Stimulated activated CD4-positive, alpha-beta T cell treated with anti-CD3 and anti-CD28 coated beads, Interleukin-4, amount 100 ng/mL, for 1 hour (primary cell): ENCODE results near the gene MAIP1.
"Not testable (repeated sequence)": the region's sequence is repeated elsewhere in the genome, so short reads cannot be mapped to it uniquely, and the experiment has no call there.

Source experiments
- DNase-seq: peaks from one replicate; pipeline ENCODE4 v3.0.0-alpha.2; 2020

Gene MAIP1

GRCh38 chr2:199955339-199956061 is at the start of gene MAIP1, which contains the start of gene TYW5:
Gene MAIP1 (plus strand): TSS chr2:199955582. CDS start chr2:199955799, 217 bp downstream.
Gene TYW5 (minus strand): TSS chr2:199955491. CDS start chr2:199955470, 21 bp downstream.
- peak; percentile 80 for DNase-seq

GRCh38 chr2:199907008-199907714 is 48.2 kb upstream of the MAIP1 start:
- DNase-seq, result no peak

- no peak for DNase-seq
Measured at GRCh38 chr2:199910338-199911051, 44.9 kb upstream of the MAIP1 start.

DNA sequence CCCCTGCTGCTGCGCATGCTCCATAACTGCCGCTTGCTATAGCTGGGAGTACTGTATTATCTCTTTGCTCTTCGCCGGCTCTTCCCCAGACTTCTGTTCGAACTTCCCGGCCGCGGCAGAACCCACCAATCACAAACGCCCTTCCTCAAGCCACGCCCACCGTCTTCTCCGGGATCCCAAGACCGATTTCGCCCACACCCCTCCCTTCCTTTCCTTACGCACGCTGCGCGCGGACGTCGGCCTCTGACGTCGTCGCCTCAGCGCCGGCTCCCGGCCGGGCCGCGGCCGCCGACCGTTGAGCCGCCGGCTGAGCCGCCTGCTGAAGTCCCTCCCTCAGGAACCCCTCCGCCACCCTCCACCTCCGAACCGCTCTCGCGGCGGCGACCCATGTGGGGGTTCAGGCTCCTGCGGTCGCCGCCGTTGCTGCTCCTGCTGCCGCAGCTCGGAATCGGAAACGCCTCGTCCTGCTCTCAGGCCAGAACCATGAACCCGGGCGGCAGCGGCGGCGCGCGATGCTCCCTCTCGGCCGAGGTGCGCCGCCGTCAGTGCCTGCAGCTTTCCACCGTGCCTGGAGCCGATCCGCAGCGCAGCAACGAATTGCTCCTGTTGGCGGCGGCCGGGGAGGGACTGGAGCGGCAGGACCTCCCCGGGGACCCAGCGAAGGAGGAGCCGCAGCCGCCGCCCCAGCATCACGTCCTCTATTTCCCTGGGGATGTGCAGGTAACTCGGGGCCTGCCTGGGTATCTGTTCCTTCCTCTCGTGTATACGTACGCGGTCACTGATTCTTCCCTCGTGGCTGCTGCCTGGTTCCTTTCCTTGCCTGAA is 44.1 kb upstream of the MAIP1 start, which contains the start of gene C2orf69:
TSS of gene C2orf69 (plus strand) at position 242 of the 825 bp plus-strand sequence. CDS start at position 388, 146 bp downstream.
- DNase-seq, result peak; percentile 90

DNA sequence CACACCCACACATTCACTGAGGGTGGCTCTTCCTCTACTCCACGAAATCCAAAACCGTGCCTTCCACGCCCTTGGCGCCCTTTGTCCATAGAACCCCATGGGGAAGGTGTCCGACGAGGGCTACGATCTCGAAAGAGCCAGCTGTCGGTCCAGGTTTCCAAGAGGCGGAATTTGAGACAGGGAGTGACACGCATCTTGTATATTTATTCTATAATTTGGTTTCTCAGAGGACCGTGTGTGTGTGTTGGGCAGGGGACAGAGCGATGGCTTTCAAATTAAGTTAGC is 43.6 kb upstream of the MAIP1 start:
- no peak for DNase-seq

- DNase-seq, result not testable (repeated sequence)
Measured at GRCh38 chr2:199912553-199913114, 42.7 kb upstream of the MAIP1 start.

DNA sequence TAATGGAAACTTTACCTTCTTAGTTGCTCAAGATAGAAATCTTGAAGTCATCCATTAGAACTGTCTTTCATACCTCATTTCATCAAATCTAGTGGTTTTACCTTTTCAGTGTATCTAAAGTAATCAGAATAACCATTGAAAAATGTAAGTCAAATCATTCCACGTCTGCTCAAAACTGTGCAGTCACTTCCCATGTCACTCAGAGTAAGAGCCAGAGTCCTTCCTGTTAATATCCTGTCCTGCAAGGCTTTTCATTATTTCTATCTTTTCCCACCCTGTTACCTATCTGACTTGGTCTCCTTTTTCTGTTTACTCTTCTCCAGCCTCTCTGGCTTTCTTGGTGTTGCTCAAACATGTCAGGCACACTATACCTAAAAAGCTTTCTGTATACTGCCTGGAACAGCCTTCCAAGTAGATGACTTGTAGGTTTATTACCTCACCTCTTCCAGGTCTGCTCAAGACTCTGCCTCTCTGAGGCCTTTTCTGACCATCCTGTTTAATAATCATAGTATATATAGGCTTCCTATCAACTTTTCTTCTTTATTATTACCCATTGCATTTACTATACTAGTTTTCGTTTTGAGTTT is 40.9 kb upstream of the MAIP1 start:
- DNase-seq, result no peak

DNA sequence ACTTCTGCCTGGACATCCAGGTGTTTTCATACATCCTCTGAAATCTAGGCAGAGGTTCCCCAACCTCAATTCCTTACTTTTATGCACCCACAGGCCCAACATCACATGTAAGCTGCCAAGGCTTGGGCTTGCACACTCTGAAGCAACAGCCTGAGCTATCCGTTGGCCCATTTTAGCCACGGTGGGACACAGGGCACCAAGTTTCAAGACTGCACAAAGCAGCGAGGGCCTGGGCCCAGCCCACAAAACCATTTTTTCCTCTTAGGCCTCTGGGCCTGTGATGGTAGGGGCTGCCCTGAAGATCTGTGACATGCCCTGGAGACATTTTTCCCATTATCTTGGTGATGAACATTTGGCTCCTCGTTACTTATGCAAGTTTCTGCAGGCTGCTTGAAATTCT is 38.4 kb upstream of the MAIP1 start:
- DNase-seq, result no peak

DNA sequence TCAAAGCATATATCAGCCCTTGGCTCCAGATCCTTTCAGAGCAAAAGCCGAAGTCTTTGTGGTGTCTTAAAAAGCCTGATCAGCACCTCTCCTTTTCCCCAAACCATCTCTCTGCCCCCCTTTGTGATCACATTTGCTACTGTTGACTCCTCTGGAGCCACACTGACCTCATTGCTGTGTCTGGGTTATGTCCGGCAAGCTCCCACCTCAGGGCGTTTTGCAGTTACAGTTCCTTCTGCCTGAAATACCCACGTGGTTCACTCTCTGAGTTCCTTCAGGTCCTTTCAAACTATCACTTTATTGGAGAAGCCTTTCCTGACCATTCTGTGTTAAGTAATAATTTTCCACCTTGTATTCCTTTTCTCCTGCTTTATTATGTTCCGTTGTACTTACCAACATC is 32.5 kb upstream of the MAIP1 start:
- no peak for DNase-seq

- DNase-seq, result no peak
Measured at GRCh38 chr2:199923924-199924323, 31.5 kb upstream of the MAIP1 start.

GRCh38 chr2:199926806-199927205 is 28.6 kb upstream of the MAIP1 start:
- DNase-seq, result no peak

DNA sequence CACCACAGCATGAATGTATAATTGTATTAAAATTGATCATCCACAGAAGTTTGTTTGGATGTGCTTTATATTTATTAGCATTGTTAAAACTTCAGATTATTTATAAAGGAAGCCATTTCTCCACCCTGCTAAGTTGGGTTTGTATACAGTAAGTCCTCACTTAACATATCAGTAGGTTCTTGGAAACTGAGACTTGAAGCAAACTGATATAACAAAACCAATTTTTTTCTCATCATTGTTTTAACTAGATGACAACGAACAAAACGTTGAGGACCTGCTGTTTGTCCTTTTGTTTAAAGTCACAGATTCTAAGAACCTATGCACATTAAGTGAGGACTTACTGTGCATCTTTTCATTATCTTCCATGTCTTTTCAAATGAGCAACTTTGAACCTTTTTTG is 27.2 kb upstream of the MAIP1 start:
- no peak for DNase-seq

- DNase-seq, result no peak
Measured at GRCh38 chr2:199928626-199929025, 26.8 kb upstream of the MAIP1 start.

- DNase-seq, result no peak
Measured at GRCh38 chr2:199929262-199929661, 26.1 kb upstream of the MAIP1 start.

DNA sequence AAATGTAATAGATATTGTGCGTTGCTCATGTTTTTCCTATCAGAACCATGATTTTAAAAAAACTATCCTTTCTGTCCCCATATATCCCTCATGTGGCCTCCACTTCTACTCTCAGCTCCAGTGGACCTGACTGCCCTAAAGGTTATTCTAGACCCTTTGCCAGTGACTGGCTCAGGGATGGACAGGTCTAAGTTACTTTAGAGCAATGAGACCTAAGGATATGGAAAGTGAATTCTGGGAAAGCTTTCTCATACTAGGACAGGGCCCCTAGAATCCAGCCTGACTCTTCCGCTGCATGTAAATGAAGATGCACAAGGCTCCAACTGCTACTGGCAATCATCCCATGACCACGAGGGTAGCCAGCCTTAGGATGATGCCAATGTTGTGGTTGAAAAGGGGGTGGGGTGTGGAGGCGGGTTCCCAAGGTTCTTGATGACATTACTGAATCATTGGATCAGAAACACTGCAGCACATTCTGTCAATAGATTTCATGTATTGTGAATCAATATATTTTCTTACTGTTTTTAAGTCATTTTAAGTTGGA is 23.0 kb upstream of the MAIP1 start:
- DNase-seq, result no peak

DNA sequence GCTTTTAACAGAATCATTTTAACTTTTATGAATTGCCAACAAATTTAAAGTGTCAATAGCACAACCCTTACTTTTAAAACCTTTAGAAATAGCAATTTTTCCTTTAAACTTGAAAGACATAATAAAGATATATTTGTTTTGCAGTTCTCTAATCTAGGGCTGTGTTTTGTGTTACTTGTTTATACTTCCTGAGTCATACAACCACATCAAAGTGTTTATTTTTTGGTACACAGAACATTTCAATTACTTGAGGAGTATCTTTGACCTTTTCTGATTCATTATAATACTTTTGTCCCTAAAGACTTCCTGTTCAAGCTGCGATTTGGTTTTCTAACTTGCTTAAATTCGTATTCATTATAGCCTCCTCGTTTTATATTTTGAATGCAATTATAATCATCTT is 21.9 kb upstream of the MAIP1 start:
- no peak for DNase-seq

GRCh38 chr2:199936554-199936953 is 18.8 kb upstream of the MAIP1 start:
- DNase-seq, result no peak

- no peak for DNase-seq
Measured at GRCh38 chr2:199940373-199940772, 15.0 kb upstream of the MAIP1 start.

GRCh38 chr2:199943373-199943772 is 12.0 kb upstream of the MAIP1 start:
- DNase-seq, result no peak

- no peak for DNase-seq
Measured at GRCh38 chr2:199946196-199946595, 9.2 kb upstream of the MAIP1 start.

- no peak for DNase-seq
Measured at GRCh38 chr2:199946836-199947235, 8.5 kb upstream of the MAIP1 start.

- DNase-seq, result no peak
Measured at GRCh38 chr2:199950396-199950795, 5.0 kb upstream of the MAIP1 start.
